ENCODE measurements around the gene IL22. TPM values are rescaled to one million over a fixed set of nuclear protein-coding genes. Genes with fewer than 3 reads are reported as not detected.

IL22 gene, protein sequence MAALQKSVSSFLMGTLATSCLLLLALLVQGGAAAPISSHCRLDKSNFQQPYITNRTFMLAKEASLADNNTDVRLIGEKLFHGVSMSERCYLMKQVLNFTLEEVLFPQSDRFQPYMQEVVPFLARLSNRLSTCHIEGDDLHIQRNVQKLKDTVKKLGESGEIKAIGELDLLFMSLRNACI
- total RNA-seq = not detected

DNA sequence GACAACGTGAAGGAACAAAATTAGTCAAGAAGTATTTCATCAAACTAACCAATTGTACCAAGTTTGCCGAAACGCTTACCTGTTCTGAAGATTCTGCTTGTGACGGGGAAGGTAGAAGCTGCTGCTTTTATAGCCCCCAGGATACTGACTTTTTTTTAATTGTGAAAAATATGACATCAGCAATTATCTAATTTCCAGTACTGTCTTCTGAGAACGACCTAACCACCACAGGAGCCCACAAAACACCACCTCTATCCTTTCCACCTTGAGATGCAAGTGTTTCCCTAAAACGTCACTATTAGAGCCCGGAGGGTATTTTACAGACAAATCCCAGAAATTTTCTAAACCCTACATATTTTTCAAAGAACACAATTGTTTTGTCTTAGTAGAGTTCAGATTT is at the start of gene IL22:
Gene IL22 (minus strand): TSS at position 101 of the 400 bp plus-strand sequence. CDS start 156 bp downstream, outside the sequence.
- TF ChIP-seq, protein P1, sequence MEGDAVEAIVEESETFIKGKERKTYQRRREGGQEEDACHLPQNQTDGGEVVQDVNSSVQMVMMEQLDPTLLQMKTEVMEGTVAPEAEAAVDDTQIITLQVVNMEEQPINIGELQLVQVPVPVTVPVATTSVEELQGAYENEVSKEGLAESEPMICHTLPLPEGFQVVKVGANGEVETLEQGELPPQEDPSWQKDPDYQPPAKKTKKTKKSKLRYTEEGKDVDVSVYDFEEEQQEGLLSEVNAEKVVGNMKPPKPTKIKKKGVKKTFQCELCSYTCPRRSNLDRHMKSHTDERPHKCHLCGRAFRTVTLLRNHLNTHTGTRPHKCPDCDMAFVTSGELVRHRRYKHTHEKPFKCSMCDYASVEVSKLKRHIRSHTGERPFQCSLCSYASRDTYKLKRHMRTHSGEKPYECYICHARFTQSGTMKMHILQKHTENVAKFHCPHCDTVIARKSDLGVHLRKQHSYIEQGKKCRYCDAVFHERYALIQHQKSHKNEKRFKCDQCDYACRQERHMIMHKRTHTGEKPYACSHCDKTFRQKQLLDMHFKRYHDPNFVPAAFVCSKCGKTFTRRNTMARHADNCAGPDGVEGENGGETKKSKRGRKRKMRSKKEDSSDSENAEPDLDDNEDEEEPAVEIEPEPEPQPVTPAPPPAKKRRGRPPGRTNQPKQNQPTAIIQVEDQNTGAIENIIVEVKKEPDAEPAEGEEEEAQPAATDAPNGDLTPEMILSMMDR (IDR thresholded peaks at IDR 0.05; ENCODE audit: low read depth) = no peak

DNA sequence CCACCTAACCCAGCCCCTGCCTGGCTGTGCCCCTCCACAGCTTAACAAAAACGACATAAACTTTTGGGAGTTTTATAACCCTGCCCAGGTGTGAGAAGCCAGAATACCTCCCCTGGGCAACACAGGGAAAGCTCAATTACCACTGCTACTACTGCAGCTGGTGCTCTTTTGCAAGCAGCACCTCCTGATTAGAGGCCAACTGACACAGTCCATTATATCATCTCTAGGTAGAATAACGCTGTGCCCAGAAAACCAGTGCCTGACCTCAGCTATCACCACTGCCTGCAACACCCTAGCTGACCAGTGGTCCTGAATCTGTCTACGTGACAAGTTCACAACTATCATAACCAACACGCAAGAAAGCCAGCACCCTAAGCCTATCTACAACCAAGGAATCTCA is 44.5 kb upstream of the IL22 start:
- TF ChIP-seq, protein P1 (IDR thresholded peaks at IDR 0.05; ENCODE audit: low read depth) = no peak

DNA sequence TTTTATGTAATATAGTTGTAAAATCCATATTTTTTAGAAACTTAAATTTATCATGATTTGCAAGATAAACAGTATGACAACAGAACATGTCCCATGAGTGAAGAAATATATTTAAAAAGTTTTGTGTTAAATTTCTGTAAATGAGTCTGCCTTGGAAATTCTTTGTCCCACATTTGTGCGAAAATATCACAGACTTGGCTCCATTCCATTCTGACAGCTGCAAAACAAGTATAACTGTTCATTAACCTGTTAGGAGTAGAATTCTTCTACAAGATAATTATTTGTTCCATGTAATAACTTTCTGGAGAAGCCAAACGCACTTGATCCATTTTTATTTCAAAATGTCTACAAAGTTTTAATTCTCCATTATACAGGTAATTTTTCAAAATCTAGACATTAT is 40.8 kb upstream of the IL22 start:
- TF ChIP-seq, protein P1 (IDR thresholded peaks at IDR 0.05; ENCODE audit: low read depth) = no peak

DNA sequence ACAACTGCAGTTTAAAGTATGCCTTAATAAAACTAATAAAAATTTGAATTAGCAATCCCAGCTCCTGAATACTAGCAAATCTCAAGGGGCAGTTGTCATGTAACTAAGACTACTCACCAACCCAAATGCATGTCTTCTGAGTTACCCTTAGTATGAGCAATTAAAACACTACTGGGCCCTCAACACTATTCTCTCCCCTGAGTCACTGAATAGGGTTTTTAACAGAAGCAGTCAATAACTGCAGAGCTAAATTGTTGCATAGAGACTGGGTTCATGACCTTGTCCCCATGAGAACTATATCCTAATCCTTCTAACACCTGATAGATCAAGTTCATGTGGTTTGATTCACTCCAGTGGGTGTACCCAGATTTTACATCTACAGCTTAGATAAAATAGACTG is 39.9 kb upstream of the IL22 start:
- TF ChIP-seq, protein P1 (IDR thresholded peaks at IDR 0.05; ENCODE audit: low read depth) = no peak

DNA sequence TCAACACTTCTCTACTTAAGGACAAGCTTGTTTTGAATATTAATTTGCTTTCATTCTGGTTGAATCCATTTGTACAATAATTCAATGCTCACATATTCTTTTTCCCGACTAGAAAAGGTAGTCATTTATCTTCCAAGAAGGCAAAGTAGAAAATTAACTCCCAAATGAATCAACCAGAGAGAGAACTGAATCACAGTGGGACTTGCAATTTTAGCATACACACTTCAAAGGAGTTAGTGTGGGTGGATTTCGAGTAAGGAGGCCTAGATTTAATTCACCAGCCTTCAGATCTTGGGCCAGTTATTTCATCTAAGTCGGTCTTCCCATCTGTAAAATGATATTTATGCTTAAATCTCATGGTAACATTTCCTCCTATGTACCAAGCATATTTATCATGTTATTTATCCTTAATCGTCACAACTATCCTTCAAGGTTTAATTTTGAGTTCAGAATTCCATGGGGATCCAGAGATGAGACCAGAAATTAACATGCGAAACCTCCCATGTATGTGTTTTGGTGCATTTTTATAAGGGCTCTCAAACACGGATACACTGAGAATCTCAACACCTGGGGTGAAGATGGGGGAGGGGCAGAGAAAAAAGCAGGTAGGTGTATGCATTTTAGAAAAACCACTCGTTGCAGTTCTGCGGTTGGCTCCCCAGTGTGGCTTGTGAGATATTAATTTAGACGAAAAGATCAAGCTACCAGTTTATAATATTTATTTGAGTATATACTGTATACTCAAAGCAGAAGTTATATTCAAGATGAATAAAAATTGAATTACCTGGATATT is 38.9 kb upstream of the IL22 start:
- TF ChIP-seq, protein P1 (IDR thresholded peaks at IDR 0.05; ENCODE audit: low read depth) = no peak

DNA sequence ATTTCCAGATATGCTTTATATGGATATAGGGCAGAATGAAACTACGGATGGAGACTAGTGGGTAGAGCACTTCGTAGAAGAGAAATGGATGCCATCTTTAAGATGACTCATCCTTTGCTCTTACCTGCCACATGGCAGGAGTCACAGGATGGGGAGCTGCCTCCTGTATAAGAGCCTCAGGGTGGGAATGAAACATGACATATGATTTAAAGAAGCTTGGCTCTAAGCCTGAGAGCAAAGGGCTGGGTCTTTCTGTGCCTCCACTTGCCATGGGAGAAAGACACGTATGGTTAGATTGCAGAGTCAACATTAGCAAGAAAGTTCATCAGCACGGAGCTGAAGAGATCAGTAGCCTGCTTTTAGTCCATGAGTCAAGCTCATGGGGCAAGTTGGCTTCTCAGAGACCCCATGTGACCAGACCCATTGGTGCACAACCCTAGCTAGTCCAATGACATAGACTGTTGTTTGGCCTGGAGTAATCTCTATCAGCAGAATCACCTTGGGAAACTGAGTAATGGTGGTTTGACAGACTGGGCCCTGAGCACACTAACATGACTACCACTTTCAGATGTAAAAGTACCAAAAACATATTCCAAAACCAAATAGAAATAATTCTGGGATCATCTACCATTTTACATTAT is 38.1 kb upstream of the IL22 start:
- TF ChIP-seq, protein P1 (IDR thresholded peaks at IDR 0.05; ENCODE audit: low read depth) = no peak

DNA sequence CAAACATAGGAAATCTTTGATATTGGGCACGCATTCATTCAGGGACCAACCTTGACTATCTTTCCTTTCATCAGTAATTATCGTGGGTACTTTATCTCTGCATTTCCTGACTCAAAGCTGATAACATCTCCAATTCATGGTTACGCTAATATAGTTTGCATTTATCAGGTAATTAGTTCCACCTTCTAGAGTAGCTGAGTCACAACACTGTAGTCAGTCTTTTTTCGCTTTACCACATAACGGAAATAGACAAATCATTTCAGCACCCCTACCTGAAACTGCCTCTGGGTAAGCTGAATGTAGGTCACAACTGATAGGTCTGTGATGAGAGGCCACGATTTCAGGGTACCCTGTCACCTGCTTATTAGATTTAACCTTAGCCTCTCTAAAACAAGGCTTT is 36.7 kb upstream of the IL22 start:
- TF ChIP-seq, protein P1 (IDR thresholded peaks at IDR 0.05; ENCODE audit: low read depth) = no peak
